Measurements from ENCODE around the gene PPP1R12C. TPM values are rescaled to one million over a fixed set of nuclear protein-coding genes. Genes with fewer than 3 reads are reported as not detected.

Gene PPP1R12C
- total RNA-seq, 1 experiment from 2014 or later = 79.9 TPM

DNA sequence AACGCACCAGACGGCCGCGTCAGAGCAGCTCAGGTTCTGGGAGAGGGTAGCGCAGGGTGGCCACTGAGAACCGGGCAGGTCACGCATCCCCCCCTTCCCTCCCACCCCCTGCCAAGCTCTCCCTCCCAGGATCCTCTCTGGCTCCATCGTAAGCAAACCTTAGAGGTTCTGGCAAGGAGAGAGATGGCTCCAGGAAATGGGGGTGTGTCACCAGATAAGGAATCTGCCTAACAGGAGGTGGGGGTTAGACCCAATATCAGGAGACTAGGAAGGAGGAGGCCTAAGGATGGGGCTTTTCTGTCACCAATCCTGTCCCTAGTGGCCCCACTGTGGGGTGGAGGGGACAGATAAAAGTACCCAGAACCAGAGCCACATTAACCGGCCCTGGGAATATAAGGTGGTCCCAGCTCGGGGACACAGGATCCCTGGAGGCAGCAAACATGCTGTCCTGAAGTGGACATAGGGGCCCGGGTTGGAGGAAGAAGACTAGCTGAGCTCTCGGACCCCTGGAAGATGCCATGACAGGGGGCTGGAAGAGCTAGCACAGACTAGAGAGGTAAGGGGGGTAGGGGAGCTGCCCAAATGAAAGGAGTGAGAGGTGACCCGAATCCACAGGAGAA lies 1.9 kb downstream of the PPP1R12C start:
- H3K18ac ChIP-seq (ENCODE audit: insufficient read length, low read depth, low read length) = no peak overlapping the region
- H3K27me3 Mint-ChIP-seq (ENCODE audit: low read depth) = no peaks in the 10 kb centered on the region; the same call in 1 of the 2 replicates
- H3K9me3 Mint-ChIP-seq = no peaks in the 10 kb centered on the region
- H3K4me2 ChIP-seq (ENCODE audit: insufficient read depth, insufficient read length, low read length) = peak overlapping the region; percentile 99
- H3K9ac ChIP-seq (ENCODE audit: extremely low read depth, insufficient read length, low read length) = no peak overlapping the region
- H4K20me1 ChIP-seq (ENCODE audit: control insufficient read depth, insufficient read depth, insufficient read length) = peaks cover 3% of the 10 kb centered on the region
- peaks cover 5% of the 10 kb centered on the region for H3K79me1 ChIP-seq (ENCODE audit: insufficient read depth, low read depth, low read length, poor library complexity, severe bottlenecking)
- H2BK15ac ChIP-seq (ENCODE audit: low read depth, low read length) = no peak overlapping the region
- peak overlapping the region in 1 of 3 experiments; percentile 13; a peak in 2 of 7 replicates for H3K27ac Mint-ChIP-seq
- H3K27ac ChIP-seq (ENCODE audit: insufficient read length, low read depth, low read length) = no peak overlapping the region
- no CpG with 5 or more reads among the region's 13 CpGs for WGBS (ENCODE audit: extremely low coverage, insufficient read length, low lambda C conversion rate)
- H3K9me3 ChIP-seq (ENCODE audit: control insufficient read depth, low read depth, low read length) = no peaks in the 10 kb centered on the region
- H3K23me2 ChIP-seq (ENCODE audit: insufficient read length, low read depth, low read length, poor library complexity, severe bottlenecking) = peaks cover 15% of the 10 kb centered on the region
- H3K14ac ChIP-seq (ENCODE audit: insufficient read depth, low read length) = no peak overlapping the region
- H2BK120ac ChIP-seq (ENCODE audit: low read depth, low read length, poor library complexity, severe bottlenecking) = no peak overlapping the region
- H2AK5ac ChIP-seq (ENCODE audit: insufficient read length, low read length) = no peak overlapping the region
- H3K4me3 Mint-ChIP-seq = peak overlapping the region; percentile 92 to 94
- H3T11ph ChIP-seq (ENCODE audit: low read length) = no peak overlapping the region
- H2BK5ac ChIP-seq (ENCODE audit: insufficient read length, low read length) = no peak overlapping the region
- peaks cover 0 to 2% (median 2%) of the 10 kb centered on the region in 3 experiments; a peak in 4 of 7 replicates for H3K36me3 Mint-ChIP-seq (ENCODE audit: insufficient read depth in 1 of 3, low read depth in 3 of 3)
- DNase-seq = no peak
- H3K79me2 ChIP-seq (ENCODE audit: insufficient read depth, low read length) = peaks cover 7% of the 10 kb centered on the region; the same call in 1 of the 2 replicates
- H3K4ac ChIP-seq (ENCODE audit: low read depth, low read length) = no peak overlapping the region
- H3K27me3 ChIP-seq (ENCODE audit: insufficient read depth, low read length) = no peaks in the 10 kb centered on the region
- TF ChIP-seq, protein P1, sequence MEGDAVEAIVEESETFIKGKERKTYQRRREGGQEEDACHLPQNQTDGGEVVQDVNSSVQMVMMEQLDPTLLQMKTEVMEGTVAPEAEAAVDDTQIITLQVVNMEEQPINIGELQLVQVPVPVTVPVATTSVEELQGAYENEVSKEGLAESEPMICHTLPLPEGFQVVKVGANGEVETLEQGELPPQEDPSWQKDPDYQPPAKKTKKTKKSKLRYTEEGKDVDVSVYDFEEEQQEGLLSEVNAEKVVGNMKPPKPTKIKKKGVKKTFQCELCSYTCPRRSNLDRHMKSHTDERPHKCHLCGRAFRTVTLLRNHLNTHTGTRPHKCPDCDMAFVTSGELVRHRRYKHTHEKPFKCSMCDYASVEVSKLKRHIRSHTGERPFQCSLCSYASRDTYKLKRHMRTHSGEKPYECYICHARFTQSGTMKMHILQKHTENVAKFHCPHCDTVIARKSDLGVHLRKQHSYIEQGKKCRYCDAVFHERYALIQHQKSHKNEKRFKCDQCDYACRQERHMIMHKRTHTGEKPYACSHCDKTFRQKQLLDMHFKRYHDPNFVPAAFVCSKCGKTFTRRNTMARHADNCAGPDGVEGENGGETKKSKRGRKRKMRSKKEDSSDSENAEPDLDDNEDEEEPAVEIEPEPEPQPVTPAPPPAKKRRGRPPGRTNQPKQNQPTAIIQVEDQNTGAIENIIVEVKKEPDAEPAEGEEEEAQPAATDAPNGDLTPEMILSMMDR (conservative IDR thresholded peaks at IDR 0.05) = no peak
- H2AFZ ChIP-seq (ENCODE audit: low read length) = no peak overlapping the region
- H4K5ac ChIP-seq (ENCODE audit: insufficient read length, low read depth, low read length) = no peak overlapping the region
- no peak overlapping the region for H3K56ac ChIP-seq (ENCODE audit: insufficient read length, low read depth, low read length)
- H3K4me1 Mint-ChIP-seq = peaks cover 21 to 30% of the 10 kb centered on the region in 2 experiments
- H3K23ac ChIP-seq (ENCODE audit: insufficient read length, low read depth, low read length) = no peak overlapping the region
- no peak overlapping the region for H4K91ac ChIP-seq (ENCODE audit: insufficient read length, low read depth, low read length)
- no peaks in the 10 kb centered on the region for H3K4me1 ChIP-seq (ENCODE audit: insufficient read depth, low read length)
- H4K8ac ChIP-seq (replicated peaks; ENCODE audit: insufficient read length, low read depth, low read length) = no peak overlapping the region
- H2BK12ac ChIP-seq (ENCODE audit: insufficient read length, low read depth, low read length) = no peak overlapping the region
- H2BK20ac ChIP-seq (ENCODE audit: low read depth, low read length, poor library complexity, severe bottlenecking) = no peak overlapping the region

Data from H9 (cell line).